Epithelial cell of proximal tubule (primary cell): ENCODE results near the gene CBX4. TPM values are rescaled to one million over a fixed set of nuclear protein-coding genes. Genes with fewer than 3 reads are reported as not detected.
A peak's percentile ranks its signal among the peaks of the same experiment; 100 is the strongest.

Experiments
- DNase-seq: peaks from one replicate; pipeline ENCODE4 v3.0.0-alpha.2; 2011; ENCODE audit warnings: low read depth
- H3K4me3 ChIP-seq: 2 replicates; pipeline ENCODE4 v1.5.1; 2011; ENCODE audit warnings: low read depth, mild to moderate bottlenecking, low read length
- total RNA-seq: library from RNA; depleted of rRNA; stranded (reverse); fragments of >200 nt; gene quantifications from 2 replicates; pipeline ENCODE4 v1.2.3, GENCODE V29; 2015
- TF ChIP-seq, protein P1 (sequence below): conservative IDR thresholded peaks from 2 replicates; pipeline ENCODE4 v1.5.1; 2012; ENCODE audit warnings: low read depth, mild to moderate bottlenecking, low read length

CBX4 gene
- total RNA-seq, 1 donor from 2014 or later = 4.8 TPM

DNA sequence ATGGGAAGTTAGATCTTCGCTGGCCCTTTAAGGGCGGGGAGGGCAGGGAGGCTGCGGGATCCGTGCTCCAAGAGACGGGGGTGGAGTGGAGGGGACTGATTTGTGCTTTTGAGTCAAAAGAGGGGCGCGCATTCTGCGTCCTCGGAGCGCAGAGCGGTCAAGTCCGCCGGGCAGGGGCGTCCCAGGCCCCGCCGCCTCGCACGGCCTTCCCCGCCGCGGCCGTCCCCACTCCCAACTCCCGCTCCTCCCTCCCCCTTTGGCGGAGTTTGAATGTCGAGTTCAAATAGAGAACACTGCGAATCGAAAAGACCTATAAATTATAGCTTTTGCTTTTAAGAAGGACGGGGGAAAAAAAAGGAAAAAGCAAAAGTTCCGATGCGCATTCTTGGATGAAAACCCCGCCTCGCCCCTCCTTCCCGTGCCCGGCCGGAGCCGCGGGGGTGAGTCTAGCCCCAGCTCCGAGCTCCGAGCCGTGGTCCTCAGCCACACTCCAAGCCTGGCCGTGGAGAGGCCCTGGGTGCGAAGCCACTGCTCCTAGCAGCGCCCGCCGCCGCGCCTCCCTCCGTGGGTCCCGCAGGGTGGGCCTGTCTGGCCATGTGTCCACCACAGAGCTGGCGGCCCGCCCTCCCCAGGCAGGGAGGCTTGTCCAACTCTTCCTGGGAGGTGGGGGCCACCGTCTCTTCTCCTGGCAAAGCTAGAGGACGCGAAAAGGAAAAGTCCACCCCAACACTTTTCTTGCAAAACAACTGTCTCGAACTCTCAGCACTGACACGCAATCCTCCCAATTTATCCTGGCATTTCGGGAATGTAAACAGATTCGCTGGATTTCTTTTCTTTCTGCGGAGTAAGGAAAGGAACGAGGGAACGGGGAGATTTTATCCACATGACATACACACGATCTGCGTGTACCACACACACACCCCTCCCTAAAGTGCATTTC, 46.0 kb downstream of the CBX4 start:
- no peak for DNase-seq
- no peak overlapping the region for H3K4me3 ChIP-seq
- TF ChIP-seq, protein P1, sequence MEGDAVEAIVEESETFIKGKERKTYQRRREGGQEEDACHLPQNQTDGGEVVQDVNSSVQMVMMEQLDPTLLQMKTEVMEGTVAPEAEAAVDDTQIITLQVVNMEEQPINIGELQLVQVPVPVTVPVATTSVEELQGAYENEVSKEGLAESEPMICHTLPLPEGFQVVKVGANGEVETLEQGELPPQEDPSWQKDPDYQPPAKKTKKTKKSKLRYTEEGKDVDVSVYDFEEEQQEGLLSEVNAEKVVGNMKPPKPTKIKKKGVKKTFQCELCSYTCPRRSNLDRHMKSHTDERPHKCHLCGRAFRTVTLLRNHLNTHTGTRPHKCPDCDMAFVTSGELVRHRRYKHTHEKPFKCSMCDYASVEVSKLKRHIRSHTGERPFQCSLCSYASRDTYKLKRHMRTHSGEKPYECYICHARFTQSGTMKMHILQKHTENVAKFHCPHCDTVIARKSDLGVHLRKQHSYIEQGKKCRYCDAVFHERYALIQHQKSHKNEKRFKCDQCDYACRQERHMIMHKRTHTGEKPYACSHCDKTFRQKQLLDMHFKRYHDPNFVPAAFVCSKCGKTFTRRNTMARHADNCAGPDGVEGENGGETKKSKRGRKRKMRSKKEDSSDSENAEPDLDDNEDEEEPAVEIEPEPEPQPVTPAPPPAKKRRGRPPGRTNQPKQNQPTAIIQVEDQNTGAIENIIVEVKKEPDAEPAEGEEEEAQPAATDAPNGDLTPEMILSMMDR = no peak

DNA sequence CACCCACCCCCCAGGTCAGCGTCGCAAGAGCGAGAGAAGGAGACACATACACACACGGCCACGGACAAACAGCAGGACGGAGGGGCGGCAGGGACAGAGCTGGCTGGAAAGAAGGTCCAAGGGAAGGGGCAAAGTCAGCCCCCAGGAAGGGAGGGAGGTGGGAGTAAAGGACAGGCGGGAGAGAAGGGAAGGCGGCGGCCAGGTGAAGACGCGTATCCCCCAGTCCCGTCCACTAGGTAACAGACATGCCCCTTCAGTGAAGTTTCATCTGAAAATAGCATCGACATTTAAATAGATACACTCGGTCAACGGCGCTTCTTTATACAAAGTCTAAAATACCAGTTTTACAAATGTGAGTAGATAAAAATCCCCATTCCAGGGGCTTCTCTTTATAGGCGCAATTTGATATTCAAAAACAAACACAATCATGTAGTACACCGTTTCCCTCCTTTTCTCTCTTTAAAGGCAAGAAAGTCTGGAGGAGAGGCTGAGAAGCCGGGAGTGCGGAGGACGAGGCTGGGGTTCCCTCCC, 46.8 kb downstream of the CBX4 start:
- TF ChIP-seq, protein P1 = no peak
- no peak overlapping the region for H3K4me3 ChIP-seq

DNA sequence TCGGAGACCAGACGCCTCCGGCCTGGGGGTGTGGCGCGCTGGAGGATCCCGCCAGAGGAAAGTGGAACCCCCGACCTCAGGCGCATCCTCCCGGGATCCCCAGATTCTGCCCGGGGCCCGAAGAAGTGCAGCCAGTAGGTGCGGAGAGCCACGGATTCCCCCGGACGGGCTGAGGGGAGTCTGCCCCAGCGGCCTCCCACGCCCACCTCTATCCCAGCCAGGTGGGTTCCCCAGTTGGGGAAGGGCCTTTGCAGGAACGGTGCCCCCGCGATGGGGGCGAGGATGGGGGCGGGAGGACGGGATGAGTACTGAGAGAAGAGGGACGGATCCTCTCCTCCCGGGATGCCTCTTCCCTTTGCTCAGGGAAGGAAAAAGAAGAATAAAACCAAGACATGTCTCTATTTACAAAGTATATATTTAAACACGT, 47.5 kb downstream of the CBX4 start:
- DNase-seq = no peak
- TF ChIP-seq, protein P1 = no peak
- no peak overlapping the region for H3K4me3 ChIP-seq

More for the DNA sequence above, 46.8 kb downstream of the CBX4 start:
- no peak for DNase-seq

DNA sequence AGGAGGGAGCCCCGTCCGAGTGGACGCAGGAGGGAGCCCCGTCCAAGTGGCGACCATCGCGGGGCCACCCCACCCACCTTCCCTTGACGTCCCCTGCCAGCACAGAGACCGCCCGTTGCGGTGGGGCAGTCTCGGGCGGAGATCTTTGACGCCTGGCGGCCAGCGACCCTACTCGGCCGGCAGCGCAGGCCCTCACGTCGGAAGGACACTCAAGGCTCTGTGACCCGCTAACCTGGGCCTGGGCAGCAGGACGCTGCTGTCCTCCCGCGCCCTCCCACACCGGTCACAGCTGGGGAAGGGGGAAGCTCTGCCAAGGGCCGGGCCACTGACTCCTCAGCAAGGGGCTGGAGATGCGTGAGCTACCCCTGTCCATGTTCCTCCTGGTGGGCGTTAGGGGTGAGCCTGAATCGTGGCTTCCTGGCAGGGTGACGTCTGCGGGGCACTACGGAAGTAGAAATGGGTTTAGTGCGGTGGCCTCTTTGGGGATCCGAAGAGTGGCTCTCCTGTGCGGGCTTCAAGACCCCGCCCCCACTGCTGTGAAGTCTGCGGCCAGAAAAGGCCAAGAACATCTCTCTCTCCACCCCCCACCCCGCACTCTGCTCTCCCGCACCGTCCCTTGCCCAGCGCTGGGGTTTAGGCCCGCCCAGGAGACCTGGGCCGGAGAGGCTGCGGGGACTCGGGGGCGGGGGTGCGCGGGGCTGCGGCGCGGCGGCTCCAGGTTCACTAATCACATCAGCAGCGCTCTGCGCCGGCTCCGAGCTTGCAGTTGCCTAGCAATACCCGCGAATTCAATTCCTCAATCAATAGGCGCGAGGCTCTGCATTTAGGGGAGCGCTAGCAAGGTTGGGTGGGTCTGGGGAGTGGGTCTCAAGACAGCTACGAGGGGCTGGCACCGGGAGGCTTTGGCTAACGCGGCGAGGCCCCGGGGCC, 48.2 kb downstream of the CBX4 start:
- H3K4me3 ChIP-seq = no peak overlapping the region
- DNase-seq = no peak
- TF ChIP-seq, protein P1 = no peak

- DNase-seq = no peak
- TF ChIP-seq, protein P1 = peak; percentile 62
- H3K4me3 ChIP-seq = no peak overlapping the region
These were observed 49.1 kb downstream of the CBX4 start for GRCh38 chr17:79789943-79790804.
